Colonic mucosa (tissue), 4 donors: ENCODE data around the gene PUSL1. TPM values are rescaled to one million over a fixed set of nuclear protein-coding genes. Genes with fewer than 3 reads are reported as not detected.

Experiments
- DNase-seq: peaks from one replicate; pipeline ENCODE4 v3.0.0-alpha.2; 2020
- H3K27ac ChIP-seq: fragments of 200-600 bp; one replicate; pipeline ENCODE4 v1.8.0; 2021
- H3K27me3 ChIP-seq: fragments of 200-600 bp; one replicate; pipeline ENCODE4 v1.8.0; 2021
- H3K36me3 ChIP-seq: fragments of 200-600 bp; one replicate; pipeline ENCODE4 v1.8.0; 2021
- H3K4me1 ChIP-seq: fragments of 200-600 bp; one replicate; pipeline ENCODE4 v1.8.0; 2021; ENCODE audit warnings: mild to moderate bottlenecking
- H3K4me3 ChIP-seq: fragments of 200-600 bp; one replicate; pipeline ENCODE4 v1.8.0; 2021
- H3K9ac ChIP-seq, 2 donors: one replicate each; pipeline ENCODE4 v1.7.0; 2013; ENCODE audit warnings: control low read depth in 2 of 2, low read depth in 2 of 2, low read length in 2 of 2
- H3K9me3 ChIP-seq: fragments of 200-600 bp; one replicate; pipeline ENCODE4 v1.8.0; 2021
- intact Hi-C: fragments of 100-400 bp; cut with DNase I; formaldehyde crosslinking; loops from one replicate; pipeline ENCODE4 v1.14.1; 2022
- total RNA-seq, 2 donors: library from RNA; stranded (reverse); fragmentation: NEBNext Ultra II Directional in 1 of 2; extraction: Animal tissue kit (Norgen Biotek cat#: 25700) in 1 of 2; gene quantifications; one replicate each; pipeline ENCODE4 v1.2.1, GENCODE V29; 2021
- TF ChIP-seq, protein P1 (sequence below): fragments of 200-600 bp; IDR thresholded peaks from one replicate; pipeline ENCODE4 v1.8.0; 2022; ENCODE audit warnings: antibody characterized with exemption, mild to moderate bottlenecking
- donor health status: healthy.
- donor health status: DM: no; HTN: no; CAD: no.
- donor health status: DM: no; HTN: no; CAD: no.

PUSL1 gene
- total RNA-seq, 2 donors from 2014 or later, result 14.3 to 35.8 TPM

DNA sequence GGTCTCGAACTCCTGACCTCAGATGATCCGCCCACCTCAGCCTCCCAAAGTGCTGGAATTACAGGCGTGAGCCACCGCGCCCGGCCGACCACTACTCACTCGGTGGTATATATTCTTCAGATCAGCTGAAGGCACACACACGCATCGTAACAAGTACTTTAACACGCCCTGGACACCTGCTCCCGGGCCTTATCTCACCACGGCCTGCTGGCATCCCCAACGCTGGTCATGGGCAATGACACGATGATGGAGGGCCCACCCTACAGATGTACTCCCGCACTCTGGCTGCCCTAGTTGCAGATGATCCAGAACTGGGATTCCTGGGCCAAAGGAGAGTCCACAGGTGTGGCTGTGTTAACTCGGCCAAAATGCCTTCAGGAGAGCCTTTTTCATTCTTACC lies 46.3 kb upstream of the PUSL1 start:
- no peak for DNase-seq
- no peaks in the 10 kb centered on the region for H3K27me3 ChIP-seq
- H3K9me3 ChIP-seq, result no peaks in the 10 kb centered on the region
- intact Hi-C loops, result no loop called here
- H3K4me1 ChIP-seq, result no peaks in the 10 kb centered on the region
- H3K9ac ChIP-seq, result no peak overlapping the region
- H3K4me3 ChIP-seq, result no peak overlapping the region
- H3K27ac ChIP-seq, result no peak overlapping the region
- peaks cover 14% of the 10 kb centered on the region for H3K36me3 ChIP-seq
- TF ChIP-seq, protein P1, sequence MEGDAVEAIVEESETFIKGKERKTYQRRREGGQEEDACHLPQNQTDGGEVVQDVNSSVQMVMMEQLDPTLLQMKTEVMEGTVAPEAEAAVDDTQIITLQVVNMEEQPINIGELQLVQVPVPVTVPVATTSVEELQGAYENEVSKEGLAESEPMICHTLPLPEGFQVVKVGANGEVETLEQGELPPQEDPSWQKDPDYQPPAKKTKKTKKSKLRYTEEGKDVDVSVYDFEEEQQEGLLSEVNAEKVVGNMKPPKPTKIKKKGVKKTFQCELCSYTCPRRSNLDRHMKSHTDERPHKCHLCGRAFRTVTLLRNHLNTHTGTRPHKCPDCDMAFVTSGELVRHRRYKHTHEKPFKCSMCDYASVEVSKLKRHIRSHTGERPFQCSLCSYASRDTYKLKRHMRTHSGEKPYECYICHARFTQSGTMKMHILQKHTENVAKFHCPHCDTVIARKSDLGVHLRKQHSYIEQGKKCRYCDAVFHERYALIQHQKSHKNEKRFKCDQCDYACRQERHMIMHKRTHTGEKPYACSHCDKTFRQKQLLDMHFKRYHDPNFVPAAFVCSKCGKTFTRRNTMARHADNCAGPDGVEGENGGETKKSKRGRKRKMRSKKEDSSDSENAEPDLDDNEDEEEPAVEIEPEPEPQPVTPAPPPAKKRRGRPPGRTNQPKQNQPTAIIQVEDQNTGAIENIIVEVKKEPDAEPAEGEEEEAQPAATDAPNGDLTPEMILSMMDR, result no peak

- no peak overlapping the region for H3K4me3 ChIP-seq
- H3K9me3 ChIP-seq, result no peaks in the 10 kb centered on the region
- no peak overlapping the region for H3K9ac ChIP-seq
- no peak overlapping the region for H3K27ac ChIP-seq
- intact Hi-C loops, result no loop called here
- H3K36me3 ChIP-seq, result peaks cover 14% of the 10 kb centered on the region
- H3K4me1 ChIP-seq, result no peaks in the 10 kb centered on the region
- no peaks in the 10 kb centered on the region for H3K27me3 ChIP-seq
- TF ChIP-seq, protein P1, result no peak
- DNase-seq, result no peak
Observed at GRCh38 chr1:1262758-1263157, 45.6 kb upstream of the PUSL1 start.

DNA sequence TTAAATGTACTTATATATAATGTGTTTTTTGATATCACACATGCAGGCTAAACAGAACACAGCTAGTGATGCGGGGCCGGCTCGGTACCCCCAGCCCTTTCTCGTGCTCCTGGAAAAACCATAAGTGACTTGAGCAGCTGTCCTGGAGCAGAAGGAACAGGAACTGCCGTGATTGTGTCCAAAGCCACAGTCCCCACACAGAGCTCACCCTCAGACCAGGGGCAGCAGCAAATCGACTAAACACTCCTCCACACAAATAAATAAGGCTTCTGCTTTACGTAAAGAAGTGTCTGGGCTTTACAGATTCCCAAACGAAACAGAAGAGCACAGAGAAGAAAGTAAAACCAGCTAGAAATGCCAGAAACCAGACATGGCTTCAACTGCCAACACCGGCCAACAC lies 44.4 kb upstream of the PUSL1 start:
- no peaks in the 10 kb centered on the region for H3K9me3 ChIP-seq
- H3K27me3 ChIP-seq, result no peaks in the 10 kb centered on the region
- TF ChIP-seq, protein P1, result no peak
- no peaks in the 10 kb centered on the region for H3K4me1 ChIP-seq
- no peak for DNase-seq
- H3K4me3 ChIP-seq, result no peak overlapping the region
- intact Hi-C loops, result no loop called here
- no peak overlapping the region for H3K9ac ChIP-seq
- H3K27ac ChIP-seq, result no peak overlapping the region
- peaks cover 14% of the 10 kb centered on the region for H3K36me3 ChIP-seq

DNA sequence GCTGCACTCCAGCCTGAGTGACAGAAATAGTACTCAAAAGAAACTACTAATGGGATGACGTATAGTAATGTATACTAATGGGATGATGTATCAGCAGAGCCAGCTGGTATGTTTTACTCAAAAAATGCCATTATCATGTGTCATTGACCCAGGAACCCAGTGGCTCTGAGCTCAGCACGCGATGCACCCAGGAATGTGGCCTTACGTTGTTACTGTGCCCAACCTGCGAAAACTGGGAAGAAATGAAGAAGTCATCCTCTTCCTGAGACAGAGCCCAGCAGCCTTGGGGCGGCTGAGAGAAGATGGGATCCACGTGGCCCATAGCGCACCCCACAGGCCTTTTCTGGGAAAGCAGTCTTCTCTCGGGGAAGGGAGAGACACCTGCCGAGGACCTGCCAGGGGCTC lies 43.5 kb upstream of the PUSL1 start:
- H3K27ac ChIP-seq, result no peak overlapping the region
- H3K9ac ChIP-seq, result no peak overlapping the region
- H3K27me3 ChIP-seq, result no peaks in the 10 kb centered on the region

GRCh38 chr1:1267488-1268283 lies 40.7 kb upstream of the PUSL1 start:
- H3K4me1 ChIP-seq, result peaks cover 16% of the 10 kb centered on the region
- DNase-seq, result no peak
- TF ChIP-seq, protein P1, result no peak
- intact Hi-C loops, result no loop called here
- H3K27ac ChIP-seq, result no peak overlapping the region
- H3K27me3 ChIP-seq, result no peaks in the 10 kb centered on the region
- peaks cover 8% of the 10 kb centered on the region for H3K36me3 ChIP-seq
- no peak overlapping the region for H3K9ac ChIP-seq
- no peaks in the 10 kb centered on the region for H3K9me3 ChIP-seq
- H3K4me3 ChIP-seq, result no peak overlapping the region

More for the DNA sequence above, 43.5 kb upstream of the PUSL1 start:
- TF ChIP-seq, protein P1, result no peak
- H3K4me1 ChIP-seq, result no peaks in the 10 kb centered on the region
- DNase-seq, result no peak
- H3K4me3 ChIP-seq, result no peak overlapping the region
- intact Hi-C loops, result no loop called here
- H3K36me3 ChIP-seq, result peaks cover 14% of the 10 kb centered on the region
- H3K9me3 ChIP-seq, result no peaks in the 10 kb centered on the region
